HG03039 (cell line): ENCODE data around the gene HOXA13.

ENCODE experiments used
- ATAC-seq: cut with Tn5 transposase; IDR thresholded peaks from one replicate; pipeline ENCODE4 v1.9.1; 2021; ENCODE audit warnings: mild to moderate bottlenecking, moderate library complexity; ENCODE audit not compliant: unreplicated experiment

The HOXA13 gene

DNA sequence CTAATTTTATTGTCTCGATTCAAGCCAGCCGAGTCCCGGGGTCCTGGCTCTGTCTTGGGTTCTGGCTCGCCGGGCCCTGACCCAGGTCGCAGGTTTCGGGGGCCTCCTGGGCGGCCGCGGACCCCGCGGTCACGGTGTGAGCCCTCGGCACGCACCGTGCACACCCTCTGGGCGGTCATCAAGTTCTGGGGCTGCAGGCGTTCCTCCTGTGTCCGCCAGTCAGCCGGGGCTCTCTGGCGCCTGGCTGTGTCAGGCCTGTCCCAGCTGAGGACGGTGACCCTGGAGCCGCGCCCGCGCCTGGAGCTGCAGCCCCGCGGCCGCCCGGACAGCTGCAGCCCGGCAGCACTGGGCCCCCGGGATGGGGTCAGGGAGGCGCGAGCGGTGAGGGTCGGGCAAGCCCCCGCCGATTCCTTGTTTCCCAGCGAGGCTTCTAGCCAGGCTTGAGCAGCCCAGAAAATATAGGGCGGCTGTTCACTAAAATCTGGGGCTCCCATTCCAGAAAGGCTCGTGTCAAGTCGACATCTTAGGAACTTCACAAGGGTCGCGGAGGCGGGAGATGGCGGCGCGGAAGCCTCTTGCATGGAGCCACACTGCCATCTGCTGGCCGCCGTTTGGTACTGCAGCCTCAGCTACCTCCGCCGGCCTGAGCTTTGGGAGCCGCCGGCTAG is 39.2 kb downstream of the HOXA13 start:
- ATAC-seq: peak; percentile 47

DNA sequence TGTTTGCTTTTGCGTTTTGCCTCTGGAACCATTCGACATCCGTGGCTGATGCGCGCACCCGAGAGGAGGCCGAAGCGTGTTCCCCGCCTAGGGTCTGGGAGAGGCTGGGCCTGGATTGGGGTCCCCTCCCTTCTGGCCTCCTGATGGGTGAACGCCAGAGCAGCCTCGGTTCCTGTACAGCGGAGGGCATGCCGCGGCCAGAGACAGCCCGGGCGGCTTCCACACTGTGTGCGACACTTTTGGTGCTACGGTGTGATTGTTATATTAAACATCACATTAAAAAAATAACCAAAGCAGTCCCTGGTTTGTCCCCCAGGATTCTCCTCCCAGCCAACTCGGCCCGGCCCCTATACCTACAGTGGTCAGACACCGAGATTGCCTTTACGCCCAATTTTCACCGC is 39.7 kb downstream of the HOXA13 start:
- no peak for ATAC-seq

- no peak for ATAC-seq
Measured at GRCh38 chr7:27159266-27160144, 40.4 kb downstream of the HOXA13 start.

- ATAC-seq: no peak
Measured at GRCh38 chr7:27158436-27159265, 41.2 kb downstream of the HOXA13 start.

DNA sequence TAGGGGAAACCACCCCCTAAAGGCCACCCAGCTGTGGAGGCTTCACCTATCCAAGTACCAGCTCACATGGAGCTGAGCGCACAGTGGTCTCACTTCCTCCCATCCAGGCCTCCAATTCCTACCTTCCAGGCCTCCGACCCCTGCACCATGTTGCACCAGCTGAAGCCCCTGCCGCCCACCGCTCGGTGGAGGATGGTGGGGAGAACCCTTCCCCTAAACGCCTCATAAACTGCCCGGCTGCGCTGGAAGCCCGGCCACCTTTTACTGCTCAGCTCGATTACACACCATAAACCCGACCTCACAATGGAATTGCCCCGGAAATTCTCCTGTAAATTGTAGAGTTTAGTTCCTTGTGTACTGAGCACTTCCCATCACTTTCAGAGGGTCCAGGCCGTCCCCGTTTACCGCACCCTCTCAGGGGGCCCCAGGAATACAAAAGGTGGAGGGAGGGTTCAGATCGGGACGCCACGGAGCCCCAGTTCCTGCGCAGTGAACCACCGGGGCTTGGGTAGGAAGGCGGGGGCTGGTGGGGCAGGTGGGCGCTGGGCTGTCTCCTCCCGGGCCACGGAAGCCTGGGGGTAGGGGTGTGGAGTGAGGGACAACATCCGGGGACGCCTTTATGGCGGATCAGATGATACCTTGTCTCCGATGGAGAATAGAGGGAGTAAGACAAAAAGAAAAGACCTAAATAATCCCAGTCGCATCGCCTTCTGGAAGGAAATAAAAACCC is 42.0 kb downstream of the HOXA13 start:
- ATAC-seq: no peak

- no peak for ATAC-seq
Measured at GRCh38 chr7:27156916-27157701, 42.8 kb downstream of the HOXA13 start.

DNA sequence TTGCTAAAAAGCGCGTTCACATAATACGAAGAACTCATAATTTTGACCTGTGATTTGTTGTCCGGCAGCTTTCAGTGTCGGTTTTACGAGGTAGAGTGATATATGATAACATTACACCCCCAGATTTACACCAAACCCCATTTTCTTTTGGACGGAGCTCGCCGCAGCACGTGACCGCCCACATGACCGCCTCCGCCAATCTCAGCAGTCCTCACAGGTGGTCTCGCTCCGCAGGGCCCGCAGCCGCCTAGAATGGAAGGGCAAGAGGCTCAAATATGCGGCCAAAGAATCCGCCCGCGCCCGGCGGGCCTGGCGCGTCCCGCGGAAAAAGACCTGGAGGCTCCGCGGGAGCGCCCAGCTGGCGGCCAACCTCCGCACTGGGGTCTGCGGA is 43.4 kb downstream of the HOXA13 start, which contains the start of gene HOXA7:
Gene HOXA7 (minus strand): TSS at position 168 of the 391 bp plus-strand sequence. CDS start 130 bp downstream, at position 38.
- no peak for ATAC-seq

GRCh38 chr7:27155816-27156507 is 43.9 kb downstream of the HOXA13 start:
- no peak for ATAC-seq

- no peak for ATAC-seq
Measured at GRCh38 chr7:27154901-27155815, 44.7 kb downstream of the HOXA13 start.

- no peak for ATAC-seq
Measured at GRCh38 chr7:27154369-27154768, 45.5 kb downstream of the HOXA13 start.

DNA sequence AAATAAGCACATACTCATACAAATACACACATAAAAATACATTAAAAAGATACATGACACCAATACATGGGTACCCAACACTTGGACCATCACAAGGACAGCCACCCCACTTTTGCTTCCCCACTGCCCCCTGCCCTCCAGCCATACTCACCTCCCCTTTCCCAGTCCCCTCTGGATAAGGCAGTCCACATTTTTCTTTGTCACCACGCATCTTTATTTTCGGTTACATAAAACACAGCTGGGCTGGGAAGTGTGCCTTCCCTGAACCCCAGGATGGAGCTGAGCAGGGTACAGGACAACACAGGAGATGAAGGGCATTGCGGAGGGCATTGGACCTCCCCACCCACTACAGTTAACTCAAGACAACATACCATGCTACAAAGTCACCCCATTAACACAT is 46.4 kb downstream of the HOXA13 start:
- ATAC-seq: no peak

GRCh38 chr7:27152816-27153442 is 47.0 kb downstream of the HOXA13 start:
- ATAC-seq: no peak

GRCh38 chr7:27151931-27152815 is 47.7 kb downstream of the HOXA13 start, which contains the start of gene HOXA3:
Gene HOXA3, minus strand, starts transcription at chr7:27152583. Its CDS starts 41,943 bp downstream, at chr7:27110640.
- ATAC-seq: no peak

DNA sequence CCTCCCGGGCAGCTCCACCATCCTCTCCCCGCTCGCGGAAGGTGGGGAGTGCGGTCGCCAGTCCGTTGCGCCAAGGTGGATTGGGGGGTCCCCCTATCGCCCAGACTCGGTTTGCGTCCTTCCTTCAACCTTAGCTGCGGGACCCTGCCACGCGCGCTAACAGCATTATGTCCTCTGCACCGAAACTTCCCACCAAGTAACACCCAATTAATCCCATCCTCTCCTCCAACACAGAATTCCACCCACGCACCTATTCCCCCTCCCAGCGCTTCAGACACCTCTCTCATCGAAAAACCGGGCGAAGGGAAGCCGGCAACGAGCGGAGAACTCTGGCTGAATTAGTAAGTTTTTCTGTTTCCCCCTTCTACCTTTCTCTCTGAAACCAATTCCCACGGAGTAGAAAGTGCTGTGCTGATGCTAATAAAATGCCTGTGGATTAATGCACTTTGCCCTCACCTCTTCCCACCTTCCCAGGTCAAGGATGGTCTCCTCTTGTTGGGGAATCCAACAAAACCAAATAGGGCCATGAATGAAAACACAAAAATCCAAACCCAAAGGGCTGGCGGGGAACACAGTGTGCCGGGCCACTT is 48.5 kb downstream of the HOXA13 start:
- ATAC-seq: no peak

GRCh38 chr7:27150568-27151340 is 49.1 kb downstream of the HOXA13 start:
- no peak for ATAC-seq
